Ishikawa (cell line): Measurements from ENCODE around the gene OSCP1.
A peak's percentile ranks its signal among the peaks of the same experiment; 100 is the strongest.

Source experiments
- CEBPB ChIP-seq: IDR thresholded peaks from 2 replicates; pipeline ENCODE4 v1.6.1; 2012
- CREB1 ChIP-seq: IDR thresholded peaks from 2 replicates; pipeline ENCODE4 v1.6.1; 2012; ENCODE audit warnings: low read depth
- EGR1 ChIP-seq: IDR thresholded peaks from 2 replicates; pipeline ENCODE4 v1.6.1; 2012
- EP300 ChIP-seq: IDR thresholded peaks from 2 replicates; pipeline ENCODE4 v1.6.1; 2012; ENCODE audit warnings: borderline replicate concordance
- FOXM1 ChIP-seq: IDR thresholded peaks from 2 replicates; pipeline ENCODE4 v1.6.1; 2012; ENCODE audit warnings: low read depth, borderline replicate concordance
- NFIC ChIP-seq: IDR thresholded peaks from 2 replicates; pipeline ENCODE4 v1.6.1; 2012
- RAD21 ChIP-seq: IDR thresholded peaks from 2 replicates; pipeline ENCODE4 v1.6.1; 2012; ENCODE audit warnings: low read depth
- TAF1 ChIP-seq: IDR thresholded peaks from 2 replicates; pipeline ENCODE4 v1.6.1; 2012; ENCODE audit warnings: low read depth, mild to moderate bottlenecking
- TCF12 ChIP-seq: IDR thresholded peaks from 2 replicates; pipeline ENCODE4 v1.6.1; 2012; ENCODE audit warnings: low read depth
- TEAD4 ChIP-seq: IDR thresholded peaks from 2 replicates; pipeline ENCODE4 v1.6.1; 2012
- YY1 ChIP-seq: IDR thresholded peaks from 2 replicates; pipeline ENCODE4 v1.6.1; 2012; ENCODE audit warnings: low read depth
- ZBTB7A ChIP-seq: IDR thresholded peaks from 2 replicates; pipeline ENCODE4 v1.6.1; 2012; ENCODE audit warnings: low read depth
- TF ChIP-seq, protein P1 (sequence below): IDR thresholded peaks from 2 replicates; pipeline ENCODE4 v1.6.1; 2012
- TF ChIP-seq, protein P2 (sequence below): IDR thresholded peaks from 2 replicates; pipeline ENCODE4 v1.6.1; 2012; ENCODE audit warnings: low read depth, mild to moderate bottlenecking
- TF ChIP-seq, protein P3 (sequence below): IDR thresholded peaks from 2 replicates; pipeline ENCODE4 v1.6.1; 2012

Gene OSCP1

DNA sequence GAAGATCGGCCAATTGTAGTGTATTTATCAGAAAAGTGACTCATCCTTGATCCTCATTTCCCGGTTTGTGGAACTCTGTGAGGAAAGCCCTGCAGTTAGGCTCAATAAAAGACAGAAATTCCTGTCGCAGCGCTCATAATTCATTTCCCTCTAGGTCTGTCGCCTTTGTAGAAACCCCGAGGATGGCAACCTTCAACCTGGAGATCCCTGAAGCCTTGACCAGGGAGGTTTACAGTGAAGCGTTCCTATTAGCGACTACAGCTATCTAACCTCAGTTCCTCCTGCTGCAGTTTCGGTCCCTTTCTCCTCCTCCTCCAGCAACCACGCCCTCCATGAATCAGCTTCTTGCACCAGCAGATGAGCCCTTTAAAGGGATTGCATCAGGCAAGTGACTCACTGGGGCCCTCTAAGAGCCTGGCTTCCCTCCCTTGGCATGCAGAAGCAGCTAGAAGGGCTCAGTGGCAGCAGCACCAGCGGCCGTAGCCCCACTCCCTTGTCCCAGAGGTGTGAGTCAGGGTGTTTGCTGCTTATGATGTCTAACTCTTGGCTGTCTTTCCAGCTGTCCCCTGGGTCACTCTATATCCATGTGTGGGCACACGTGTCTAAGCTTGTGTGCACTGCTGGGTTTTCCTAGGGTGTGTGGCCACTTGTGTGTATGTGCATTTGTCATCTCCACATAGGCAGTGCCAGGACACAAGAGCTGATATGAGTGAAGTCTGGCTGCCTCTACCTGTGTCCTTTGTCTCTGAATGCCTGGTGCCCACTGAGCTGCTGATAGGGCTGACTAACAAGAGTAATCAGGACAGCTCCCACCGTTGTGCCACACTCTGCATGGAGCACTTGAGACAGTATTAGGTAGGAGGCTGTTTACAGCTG, 63.7 kb downstream of the OSCP1 start:
- TF ChIP-seq RAD21, result no peak
- TF ChIP-seq, protein P1, sequence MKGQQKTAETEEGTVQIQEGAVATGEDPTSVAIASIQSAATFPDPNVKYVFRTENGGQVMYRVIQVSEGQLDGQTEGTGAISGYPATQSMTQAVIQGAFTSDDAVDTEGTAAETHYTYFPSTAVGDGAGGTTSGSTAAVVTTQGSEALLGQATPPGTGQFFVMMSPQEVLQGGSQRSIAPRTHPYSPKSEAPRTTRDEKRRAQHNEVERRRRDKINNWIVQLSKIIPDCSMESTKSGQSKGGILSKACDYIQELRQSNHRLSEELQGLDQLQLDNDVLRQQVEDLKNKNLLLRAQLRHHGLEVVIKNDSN, result no peak
- TF ChIP-seq, protein P2, sequence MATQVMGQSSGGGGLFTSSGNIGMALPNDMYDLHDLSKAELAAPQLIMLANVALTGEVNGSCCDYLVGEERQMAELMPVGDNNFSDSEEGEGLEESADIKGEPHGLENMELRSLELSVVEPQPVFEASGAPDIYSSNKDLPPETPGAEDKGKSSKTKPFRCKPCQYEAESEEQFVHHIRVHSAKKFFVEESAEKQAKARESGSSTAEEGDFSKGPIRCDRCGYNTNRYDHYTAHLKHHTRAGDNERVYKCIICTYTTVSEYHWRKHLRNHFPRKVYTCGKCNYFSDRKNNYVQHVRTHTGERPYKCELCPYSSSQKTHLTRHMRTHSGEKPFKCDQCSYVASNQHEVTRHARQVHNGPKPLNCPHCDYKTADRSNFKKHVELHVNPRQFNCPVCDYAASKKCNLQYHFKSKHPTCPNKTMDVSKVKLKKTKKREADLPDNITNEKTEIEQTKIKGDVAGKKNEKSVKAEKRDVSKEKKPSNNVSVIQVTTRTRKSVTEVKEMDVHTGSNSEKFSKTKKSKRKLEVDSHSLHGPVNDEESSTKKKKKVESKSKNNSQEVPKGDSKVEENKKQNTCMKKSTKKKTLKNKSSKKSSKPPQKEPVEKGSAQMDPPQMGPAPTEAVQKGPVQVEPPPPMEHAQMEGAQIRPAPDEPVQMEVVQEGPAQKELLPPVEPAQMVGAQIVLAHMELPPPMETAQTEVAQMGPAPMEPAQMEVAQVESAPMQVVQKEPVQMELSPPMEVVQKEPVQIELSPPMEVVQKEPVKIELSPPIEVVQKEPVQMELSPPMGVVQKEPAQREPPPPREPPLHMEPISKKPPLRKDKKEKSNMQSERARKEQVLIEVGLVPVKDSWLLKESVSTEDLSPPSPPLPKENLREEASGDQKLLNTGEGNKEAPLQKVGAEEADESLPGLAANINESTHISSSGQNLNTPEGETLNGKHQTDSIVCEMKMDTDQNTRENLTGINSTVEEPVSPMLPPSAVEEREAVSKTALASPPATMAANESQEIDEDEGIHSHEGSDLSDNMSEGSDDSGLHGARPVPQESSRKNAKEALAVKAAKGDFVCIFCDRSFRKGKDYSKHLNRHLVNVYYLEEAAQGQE, result no peak
- peak; percentile 79 for TF ChIP-seq TEAD4
- TF ChIP-seq, protein P3, sequence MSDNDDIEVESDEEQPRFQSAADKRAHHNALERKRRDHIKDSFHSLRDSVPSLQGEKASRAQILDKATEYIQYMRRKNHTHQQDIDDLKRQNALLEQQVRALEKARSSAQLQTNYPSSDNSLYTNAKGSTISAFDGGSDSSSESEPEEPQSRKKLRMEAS, result peak; percentile 88
- TF ChIP-seq ZBTB7A, result no peak
- peak; percentile 71 for TF ChIP-seq NFIC
- TF ChIP-seq EP300, result peak; percentile 57; the same call in 1 of the 2 replicates
- no peak for TF ChIP-seq EGR1
- TF ChIP-seq YY1, result peak; percentile 54; the same call in 1 of the 2 replicates
- TF ChIP-seq FOXM1, result peak; percentile 15; the same call in 1 of the 2 replicates
- TF ChIP-seq CEBPB, result peak; percentile 99
- no peak for TF ChIP-seq TAF1
- peak; percentile 81 for TF ChIP-seq TCF12

DNA sequence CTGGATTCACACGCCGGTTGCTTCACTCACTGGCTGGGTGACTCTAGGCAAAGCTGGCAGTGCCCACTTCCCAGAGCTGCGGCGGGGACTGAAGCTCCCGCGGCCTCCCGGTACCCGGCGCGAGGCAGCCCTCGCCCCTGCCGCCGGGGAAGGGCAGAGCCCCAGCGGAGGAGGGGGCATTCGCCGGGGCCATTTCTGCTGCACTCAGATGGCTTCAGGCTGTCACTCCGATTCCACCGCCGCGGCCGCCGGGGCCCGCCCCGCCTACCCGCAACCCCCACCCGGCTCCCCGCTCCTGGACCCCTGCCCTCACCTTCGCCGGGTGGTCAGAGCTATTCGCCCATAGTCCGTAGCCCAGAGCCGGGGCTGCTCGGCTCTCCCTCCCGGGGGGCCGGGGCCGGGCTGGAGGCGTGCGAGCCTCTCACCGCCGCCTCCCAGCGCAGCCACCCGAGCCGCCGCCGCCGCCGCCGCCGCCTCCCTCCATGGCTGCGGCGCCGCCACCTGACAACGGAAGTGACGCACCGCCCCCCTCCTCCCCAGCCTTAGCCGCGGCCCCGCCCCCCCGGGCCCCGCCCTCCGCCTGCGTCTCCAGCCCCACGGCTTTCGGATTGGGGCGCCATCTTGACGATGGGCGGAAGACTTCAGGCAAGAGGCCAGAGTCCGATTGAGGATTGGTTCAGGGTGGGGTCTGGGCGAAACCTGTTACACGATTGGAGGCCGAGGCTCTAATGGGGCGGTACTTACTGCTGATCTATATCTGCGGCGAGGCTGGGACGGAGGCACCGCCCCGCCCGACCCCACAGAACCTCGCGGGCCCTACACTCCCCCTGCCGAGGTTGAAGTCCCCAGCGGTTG, 64.6 kb downstream of the OSCP1 start, which contains the start of gene STK40:
Gene STK40, minus strand, starts transcription at position 515 of the 855 bp plus-strand sequence. CDS start 24,592 bp downstream, outside the sequence.
- TF ChIP-seq CREB1 (peak; percentile 61; the same call in 1 of the 2 replicates), ZBTB7A (peak; percentile 15; the same call in 1 of the 2 replicates), TAF1 (peak; percentile 23), YY1 (peak; percentile 98)
- TF ChIP-seq, protein P2, result no peak
- TF ChIP-seq, protein P1, result no peak

DNA sequence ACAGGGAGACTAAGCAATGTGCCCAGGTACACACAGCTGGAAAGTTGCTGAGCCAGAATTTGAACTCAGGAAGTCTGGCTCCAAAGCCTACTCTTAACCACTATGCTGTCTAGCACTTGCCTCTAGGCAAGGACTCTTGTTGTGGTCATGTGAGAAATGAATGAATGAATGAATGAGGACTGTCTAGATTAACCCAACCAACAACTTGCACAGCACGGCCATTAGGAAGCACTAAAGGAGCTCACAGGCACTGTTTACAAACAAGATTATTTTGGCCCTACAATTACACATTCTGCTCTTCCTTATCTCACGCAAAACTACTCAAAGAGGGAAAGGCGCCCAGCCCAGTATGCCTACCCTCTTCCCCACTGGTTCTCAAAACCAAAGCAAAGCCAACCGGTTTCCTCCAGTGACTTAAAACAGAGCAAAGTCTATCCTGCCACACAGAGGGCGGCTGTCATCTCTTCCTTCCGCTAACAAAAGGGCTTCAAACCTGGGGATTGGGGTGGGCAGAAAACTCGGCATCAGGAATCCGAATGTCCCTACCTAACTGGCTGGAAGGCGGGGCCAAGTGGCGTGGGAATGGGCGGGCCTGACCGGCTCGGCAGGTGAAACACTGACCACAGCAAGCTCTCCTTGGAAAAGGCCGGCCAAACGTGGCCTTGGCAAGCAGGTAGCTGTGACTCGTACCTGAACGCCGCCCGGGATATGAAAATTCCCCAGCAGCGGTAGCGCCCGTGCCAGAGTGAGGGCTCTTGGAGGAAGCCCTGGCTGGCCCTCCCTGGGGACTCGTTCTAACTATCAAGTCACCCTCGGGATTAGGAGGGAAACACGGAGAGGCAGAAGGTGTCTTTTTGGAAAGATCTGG, 65.5 kb downstream of the OSCP1 start:
- no peak for TF ChIP-seq RAD21
- no peak for TF ChIP-seq CEBPB
- peak; percentile 25; the same call in 1 of the 2 replicates for TF ChIP-seq TAF1
- TF ChIP-seq, protein P3, result peak; percentile 66
- peak; percentile 27; the same call in 1 of the 2 replicates for TF ChIP-seq NFIC
- TF ChIP-seq EGR1, result no peak
- TF ChIP-seq CREB1, result no peak
- TF ChIP-seq EP300, result no peak
- no peak for TF ChIP-seq ZBTB7A
- no peak for TF ChIP-seq FOXM1
- no peak; the same call in 1 of the 2 replicates for TF ChIP-seq TEAD4
- no peak for TF ChIP-seq TCF12
- TF ChIP-seq YY1, result 0 out of 2 replicates have a peak, but pooled peaks have one; percentile 18
- TF ChIP-seq, protein P2, result no peak
- TF ChIP-seq, protein P1, result no peak
